ENCODE data around the gene MYT1.

The MYT1 gene

DNA sequence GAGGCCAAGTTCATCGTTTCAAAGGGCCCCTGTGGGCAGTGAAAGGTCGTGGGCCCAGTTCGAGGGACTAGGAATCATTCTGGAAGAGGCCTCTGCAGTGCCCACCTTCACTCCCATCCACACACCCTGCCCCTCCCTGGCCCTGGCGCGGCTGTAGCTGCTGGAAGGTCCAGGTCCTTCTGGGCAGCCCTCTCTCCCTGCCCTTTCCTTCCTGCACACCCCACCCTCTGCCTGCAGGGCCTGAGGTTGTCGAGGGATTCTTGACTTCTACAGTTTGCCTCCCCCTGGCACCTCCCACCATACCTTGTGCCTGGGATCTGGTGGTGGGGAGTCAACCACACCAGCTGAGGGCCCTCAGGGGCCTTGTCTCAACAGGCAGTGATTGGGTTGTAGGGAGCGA is 4.5 kb upstream of the MYT1 start:
- ChIA-PET CTCF (no interaction called here), POLR2A (no interaction called here)
- TF ChIP-seq FOXM1 (IDR thresholded peaks at IDR 0.05; ENCODE audit: borderline replicate concordance) (no peak), SP1 (IDR thresholded peaks at IDR 0.05) (no peak), HDGF (IDR thresholded peaks at IDR 0.05; ENCODE audit: borderline replicate concordance) (no peak), NFRKB (IDR thresholded peaks at IDR 0.05) (no peak), LEF1 (IDR thresholded peaks at IDR 0.05; ENCODE audit: borderline replicate concordance) (no peak), ELF4 (IDR thresholded peaks at IDR 0.05) (no peak)
- TF ChIP-seq, protein P1, sequence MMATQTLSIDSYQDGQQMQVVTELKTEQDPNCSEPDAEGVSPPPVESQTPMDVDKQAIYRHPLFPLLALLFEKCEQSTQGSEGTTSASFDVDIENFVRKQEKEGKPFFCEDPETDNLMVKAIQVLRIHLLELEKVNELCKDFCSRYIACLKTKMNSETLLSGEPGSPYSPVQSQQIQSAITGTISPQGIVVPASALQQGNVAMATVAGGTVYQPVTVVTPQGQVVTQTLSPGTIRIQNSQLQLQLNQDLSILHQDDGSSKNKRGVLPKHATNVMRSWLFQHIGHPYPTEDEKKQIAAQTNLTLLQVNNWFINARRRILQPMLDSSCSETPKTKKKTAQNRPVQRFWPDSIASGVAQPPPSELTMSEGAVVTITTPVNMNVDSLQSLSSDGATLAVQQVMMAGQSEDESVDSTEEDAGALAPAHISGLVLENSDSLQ (IDR thresholded peaks at IDR 0.05): no peak
- DNase-seq (ENCODE audit: extremely low spot score): no peak

DNA sequence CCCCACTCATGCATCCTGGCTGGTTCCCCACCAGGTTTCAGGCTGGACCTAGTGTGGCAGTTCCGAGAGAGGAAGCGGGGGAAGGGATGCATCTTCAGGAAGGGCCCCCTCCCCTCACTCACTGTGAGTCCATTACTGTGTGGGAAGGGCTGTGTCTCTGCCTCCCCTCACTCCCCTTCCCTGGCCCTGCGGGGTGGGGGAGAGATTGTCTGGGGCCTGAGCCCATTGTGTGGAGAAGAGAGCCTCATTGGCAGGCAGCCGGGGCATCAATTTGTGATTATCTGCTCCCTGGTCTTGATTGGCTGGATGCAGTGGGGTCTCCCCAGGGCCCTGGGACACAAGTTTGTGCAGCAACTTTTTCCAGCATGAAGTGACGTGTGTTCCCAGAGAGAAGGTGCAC is 4.1 kb upstream of the MYT1 start:
- POLR2A ChIA-PET: no interaction called here
- CTCF ChIA-PET: no interaction called here
- no peak for DNase-seq (ENCODE audit: extremely low spot score)
- TF ChIP-seq HDGF (IDR thresholded peaks at IDR 0.05; ENCODE audit: borderline replicate concordance): no peak
- no peak for TF ChIP-seq SUZ12 (IDR thresholded peaks at IDR 0.05)
- TF ChIP-seq NFRKB (IDR thresholded peaks at IDR 0.05): no peak
- no peak for TF ChIP-seq ZNF384 (IDR thresholded peaks at IDR 0.05)
- no peak for TF ChIP-seq FOXM1 (IDR thresholded peaks at IDR 0.05; ENCODE audit: borderline replicate concordance)
- no peak for TF ChIP-seq LEF1 (IDR thresholded peaks at IDR 0.05; ENCODE audit: borderline replicate concordance)
- no peak for TF ChIP-seq TARDBP (IDR thresholded peaks at IDR 0.05)
- TF ChIP-seq L3MBTL2 (conservative IDR thresholded peaks at IDR 0.05): no peak
- TF ChIP-seq FOXA1 (IDR thresholded peaks at IDR 0.05): no peak
- TF ChIP-seq SP1 (IDR thresholded peaks at IDR 0.05): no peak
- TF ChIP-seq, protein P1 (IDR thresholded peaks at IDR 0.05): no peak
- no peak for TF ChIP-seq CTBP1 (IDR thresholded peaks at IDR 0.05; ENCODE audit: borderline replicate concordance)
- TF ChIP-seq ELF4 (IDR thresholded peaks at IDR 0.05): no peak
- no peak for TF ChIP-seq BHLHE40 (IDR thresholded peaks at IDR 0.05; ENCODE audit: borderline replicate concordance)
- no peak for TF ChIP-seq ARNT (IDR thresholded peaks at IDR 0.05)

DNA sequence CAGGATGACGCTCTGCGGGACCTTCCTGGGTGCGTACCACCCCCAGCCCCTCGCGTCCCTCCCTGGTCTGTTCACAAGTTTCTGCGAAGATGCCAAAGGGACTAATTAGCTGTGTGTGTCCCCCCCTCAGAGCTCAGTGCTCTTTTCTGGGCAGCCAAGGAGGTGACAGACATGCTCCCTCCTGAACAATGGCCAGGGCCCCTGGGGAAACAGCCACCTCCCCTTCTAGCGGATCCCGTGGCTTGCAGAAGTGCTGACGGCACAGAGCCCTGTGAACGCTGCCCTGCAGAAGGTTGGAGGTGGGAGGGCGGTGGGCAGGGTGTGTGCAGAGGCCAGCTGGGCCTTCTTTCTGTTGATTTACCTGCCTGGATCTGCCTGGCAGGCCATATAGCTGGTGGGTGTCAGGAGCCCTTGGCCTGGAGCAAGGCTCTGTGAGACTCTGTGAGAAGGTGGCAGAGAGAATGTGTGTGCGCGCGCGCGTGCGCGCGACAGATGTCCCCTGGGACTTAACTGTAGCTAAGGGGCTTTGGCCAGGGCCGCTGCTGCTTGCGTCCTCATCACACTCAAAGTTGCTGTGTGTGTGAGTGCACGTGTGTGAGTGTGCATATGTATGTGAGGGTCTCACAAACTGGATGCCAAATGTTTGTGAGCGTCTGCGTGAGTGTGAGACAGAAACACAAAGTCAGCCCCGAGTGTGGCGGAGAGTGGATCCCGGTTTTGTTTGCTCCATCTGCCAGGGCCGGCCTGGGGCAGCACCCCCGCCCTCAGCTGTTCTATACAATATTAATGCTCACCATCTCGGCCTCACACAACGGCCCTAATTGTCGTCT is 3.5 kb upstream of the MYT1 start:
- TF ChIP-seq SUZ12 (IDR thresholded peaks at IDR 0.05) (no peak), NFRKB (IDR thresholded peaks at IDR 0.05) (no peak), ELF4 (IDR thresholded peaks at IDR 0.05) (no peak), CTBP1 (IDR thresholded peaks at IDR 0.05; ENCODE audit: borderline replicate concordance) (no peak), FOXA1 (IDR thresholded peaks at IDR 0.05) (no peak), HDGF (IDR thresholded peaks at IDR 0.05; ENCODE audit: borderline replicate concordance) (no peak), BHLHE40 (IDR thresholded peaks at IDR 0.05; ENCODE audit: borderline replicate concordance) (no peak), ARNT (IDR thresholded peaks at IDR 0.05) (no peak), SP1 (IDR thresholded peaks at IDR 0.05) (no peak), TARDBP (IDR thresholded peaks at IDR 0.05) (no peak), FOXM1 (IDR thresholded peaks at IDR 0.05; ENCODE audit: borderline replicate concordance) (no peak), ZNF384 (IDR thresholded peaks at IDR 0.05) (no peak)
- TF ChIP-seq, protein P1 (IDR thresholded peaks at IDR 0.05): no peak
- ChIA-PET POLR2A (no interaction called here), CTCF (no interaction called here)
- DNase-seq (ENCODE audit: extremely low spot score): no peak

DNA sequence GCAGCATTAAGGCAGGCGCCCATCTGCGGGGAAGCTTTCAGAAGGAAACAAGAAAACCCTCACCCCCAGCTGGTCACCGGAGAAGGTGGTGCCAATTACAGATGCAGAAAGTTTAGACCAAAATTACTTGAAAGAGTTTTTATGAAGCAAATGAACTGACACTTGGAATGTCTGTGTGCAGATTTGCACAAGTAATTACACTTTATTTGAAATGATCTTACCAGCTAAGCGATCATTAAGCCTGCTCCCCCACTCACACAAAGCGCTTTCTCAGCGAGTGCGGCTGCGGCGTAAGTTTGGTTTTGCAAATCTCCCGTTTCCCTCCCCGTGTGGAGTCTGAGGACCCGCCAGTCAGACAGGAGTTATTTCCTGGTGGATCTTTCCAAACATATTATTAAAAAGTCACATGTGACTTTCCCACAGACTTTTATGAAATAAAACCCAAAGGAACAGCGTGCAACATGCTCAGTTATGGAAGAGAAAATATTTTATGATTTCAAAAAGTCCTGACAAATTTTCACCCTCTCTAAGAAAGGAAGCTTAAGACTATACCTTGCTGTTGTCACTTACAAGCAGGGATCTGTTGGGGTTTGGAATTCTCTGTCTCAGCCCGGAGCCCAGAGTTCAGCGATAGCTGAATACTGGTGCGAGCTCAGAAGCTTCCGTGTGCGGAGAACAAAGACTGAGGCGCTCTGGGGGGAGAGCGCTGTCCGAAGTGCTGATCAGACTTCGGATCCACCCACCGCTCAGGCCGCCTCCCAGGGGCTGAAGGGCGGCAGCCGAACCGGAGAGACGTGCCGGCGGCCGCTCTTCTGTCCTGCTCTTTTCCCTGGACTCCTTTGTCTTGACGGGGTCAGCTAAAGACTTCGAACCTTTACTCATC is 2.7 kb upstream of the MYT1 start:
- TF ChIP-seq ZNF384 (IDR thresholded peaks at IDR 0.05) (no peak), CTBP1 (IDR thresholded peaks at IDR 0.05; ENCODE audit: borderline replicate concordance) (no peak), L3MBTL2 (conservative IDR thresholded peaks at IDR 0.05) (no peak), FOXA1 (IDR thresholded peaks at IDR 0.05) (no peak), ELF4 (IDR thresholded peaks at IDR 0.05) (no peak)
- DNase-seq (ENCODE audit: extremely low spot score): peak; percentile 78
- CTCF ChIA-PET: no interaction called here
- POLR2A ChIA-PET: no interaction called here

DNA sequence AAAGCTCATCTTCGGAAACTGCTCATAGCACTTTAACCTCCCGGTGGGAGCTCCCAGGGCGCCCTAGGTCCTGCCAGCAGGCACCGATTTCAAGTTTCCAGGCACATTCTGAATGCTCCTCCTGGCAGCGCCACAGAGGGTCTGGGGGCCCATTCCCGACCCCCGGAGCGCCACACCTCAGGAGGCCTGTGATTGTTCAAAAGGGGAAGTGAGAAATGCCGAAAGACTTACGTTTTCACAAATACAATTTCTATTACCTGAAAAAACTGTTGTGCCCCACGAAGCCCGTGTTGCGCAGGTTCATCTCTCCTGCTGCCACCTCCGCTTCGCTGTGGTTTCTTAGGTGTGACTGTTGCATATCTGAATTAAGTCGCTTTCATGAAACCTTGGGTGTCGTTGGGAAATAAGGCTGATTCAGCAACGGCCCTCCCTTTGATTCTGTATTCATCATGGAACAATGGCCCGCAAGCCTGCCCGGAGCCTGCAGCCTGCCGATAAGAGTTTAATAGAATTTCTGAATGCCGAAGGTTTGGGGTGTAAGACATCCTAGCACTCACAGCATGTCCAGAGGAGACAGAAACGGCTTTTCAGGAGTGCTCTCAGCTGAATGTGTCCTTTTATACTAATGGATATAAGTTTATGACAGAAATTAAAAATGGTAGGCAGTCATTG is 1.9 kb upstream of the MYT1 start:
- ChIA-PET CTCF (no interaction called here), POLR2A (no interaction called here)
- no peak for DNase-seq (ENCODE audit: extremely low spot score)
- TF ChIP-seq FOXM1 (IDR thresholded peaks at IDR 0.05; ENCODE audit: borderline replicate concordance) (no peak), BHLHE40 (IDR thresholded peaks at IDR 0.05; ENCODE audit: borderline replicate concordance) (no peak), SUZ12 (IDR thresholded peaks at IDR 0.05) (no peak), SP1 (IDR thresholded peaks at IDR 0.05) (no peak), L3MBTL2 (conservative IDR thresholded peaks at IDR 0.05) (no peak), NFRKB (IDR thresholded peaks at IDR 0.05) (no peak), ZNF384 (IDR thresholded peaks at IDR 0.05) (no peak), ELF4 (IDR thresholded peaks at IDR 0.05) (no peak), CTBP1 (IDR thresholded peaks at IDR 0.05; ENCODE audit: borderline replicate concordance) (no peak), TARDBP (IDR thresholded peaks at IDR 0.05) (no peak), HDGF (IDR thresholded peaks at IDR 0.05; ENCODE audit: borderline replicate concordance) (no peak), FOXK2 (IDR thresholded peaks at IDR 0.05) (no peak), ARNT (IDR thresholded peaks at IDR 0.05) (no peak), LEF1 (IDR thresholded peaks at IDR 0.05; ENCODE audit: borderline replicate concordance) (no peak), FOXA1 (IDR thresholded peaks at IDR 0.05) (no peak)
- TF ChIP-seq, protein P1 (IDR thresholded peaks at IDR 0.05): no peak

Data from HEK293T (cell line).